GM12891 (cell line): ENCODE measurements around the gene NRBP1.

Experiments used
- POLR2A ChIP-seq: IDR thresholded peaks from 2 replicates; pipeline ENCODE4 v1.6.1; 2011; ENCODE audit warnings: low read depth, low read length, control low read depth
- POLR2AphosphoS5 ChIP-seq: IDR thresholded peaks from 2 replicates; pipeline ENCODE4 v1.6.1; 2011; ENCODE audit warnings: low read depth, low read length, control low read depth
- POU2F2 ChIP-seq: IDR thresholded peaks from 2 replicates; pipeline ENCODE4 v1.6.1; 2011; ENCODE audit warnings: low read depth, mild to moderate bottlenecking, control low read depth, low read length, moderate library complexity
- SPI1 ChIP-seq: IDR thresholded peaks from 2 replicates; pipeline ENCODE4 v1.6.1; 2011; ENCODE audit warnings: low read depth, low read length, control low read depth
- TAF1 ChIP-seq: IDR thresholded peaks from 2 replicates; pipeline ENCODE4 v1.6.1; 2011; ENCODE audit warnings: low read depth, low read length, control low read depth

GRCh38 chr2:27445615-27446014 lies 17.2 kb downstream of the NRBP1 start:
- no peak for TF ChIP-seq POLR2A
- TF ChIP-seq POLR2AphosphoS5: no peak
- TF ChIP-seq TAF1: no peak
- no peak for TF ChIP-seq SPI1
- TF ChIP-seq POU2F2: no peak
